Muscle layer of duodenum (tissue), 2 donors: ENCODE measurements around the gene P4HTM.

Source experiments
- H3K27ac ChIP-seq: one replicate; pipeline ENCODE4 v1.7.0; 2013; ENCODE audit warnings: mild to moderate bottlenecking, low read length
- H3K27me3 ChIP-seq: one replicate; pipeline ENCODE4 v1.7.0; 2013; ENCODE audit warnings: low read depth, mild to moderate bottlenecking, control low read depth, low read length
- H3K36me3 ChIP-seq, 2 donors: one replicate each; pipeline ENCODE4 v1.7.0; 2013; ENCODE audit warnings: low read length in 2 of 2, control low read depth in 1 of 2, mild to moderate bottlenecking in 1 of 2; ENCODE audit not compliant: insufficient read depth in 2 of 2, control insufficient read depth in 1 of 2
- H3K4me1 ChIP-seq, 2 donors: one replicate each; pipeline ENCODE4 v1.7.0; 2013; ENCODE audit warnings: low read length in 2 of 2, mild to moderate bottlenecking in 2 of 2, control low read depth in 1 of 2, moderate library complexity in 1 of 2; ENCODE audit not compliant: insufficient read depth in 2 of 2, control insufficient read depth in 1 of 2
- H3K4me3 ChIP-seq, 2 donors: one replicate each; pipeline ENCODE4 v1.7.0; 2013; ENCODE audit warnings: low read length in 2 of 2, low read depth in 1 of 2, mild to moderate bottlenecking in 1 of 2
- H3K9me3 ChIP-seq, 2 donors: one replicate each; pipeline ENCODE4 v1.7.0; 2013; ENCODE audit warnings: low read length in 2 of 2, control low read depth in 1 of 2, mild to moderate bottlenecking in 1 of 2; ENCODE audit not compliant: control insufficient read depth in 1 of 2
- donor health status: healthy.

P4HTM gene, protein sequence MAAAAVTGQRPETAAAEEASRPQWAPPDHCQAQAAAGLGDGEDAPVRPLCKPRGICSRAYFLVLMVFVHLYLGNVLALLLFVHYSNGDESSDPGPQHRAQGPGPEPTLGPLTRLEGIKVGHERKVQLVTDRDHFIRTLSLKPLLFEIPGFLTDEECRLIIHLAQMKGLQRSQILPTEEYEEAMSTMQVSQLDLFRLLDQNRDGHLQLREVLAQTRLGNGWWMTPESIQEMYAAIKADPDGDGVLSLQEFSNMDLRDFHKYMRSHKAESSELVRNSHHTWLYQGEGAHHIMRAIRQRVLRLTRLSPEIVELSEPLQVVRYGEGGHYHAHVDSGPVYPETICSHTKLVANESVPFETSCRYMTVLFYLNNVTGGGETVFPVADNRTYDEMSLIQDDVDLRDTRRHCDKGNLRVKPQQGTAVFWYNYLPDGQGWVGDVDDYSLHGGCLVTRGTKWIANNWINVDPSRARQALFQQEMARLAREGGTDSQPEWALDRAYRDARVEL

GRCh38 chr3:48989796-48990635, at the start of gene P4HTM:
Gene P4HTM, plus strand, starts transcription at chr3:48990241. Its CDS starts 16 bp downstream, at chr3:48990257.
- Histone ChIP-seq H3K9me3 (no peaks in the 10 kb centered on the region), H3K4me1 (peaks cover 15 to 23% of the 10 kb centered on the region in 2 donors), H3K4me3 (peak within 1 kb of the TSS; percentile 89 to 97), H3K27me3 (no peaks in the 10 kb centered on the region), H3K27ac (peak within 1 kb of the TSS; percentile 96), H3K36me3 (peaks cover 11 to 12% of the 10 kb centered on the region in 2 donors)

GRCh38 chr3:48945432-48945831, 44.6 kb upstream of the P4HTM start:
- Histone ChIP-seq H3K27ac (no peak overlapping the region), H3K36me3 (peaks cover 0 to 7% of the 10 kb centered on the region in 2 donors), H3K9me3 (no peaks in the 10 kb centered on the region), H3K4me1 (no peaks in the 10 kb centered on the region), H3K27me3 (no peaks in the 10 kb centered on the region), H3K4me3 (no peak overlapping the region)

DNA sequence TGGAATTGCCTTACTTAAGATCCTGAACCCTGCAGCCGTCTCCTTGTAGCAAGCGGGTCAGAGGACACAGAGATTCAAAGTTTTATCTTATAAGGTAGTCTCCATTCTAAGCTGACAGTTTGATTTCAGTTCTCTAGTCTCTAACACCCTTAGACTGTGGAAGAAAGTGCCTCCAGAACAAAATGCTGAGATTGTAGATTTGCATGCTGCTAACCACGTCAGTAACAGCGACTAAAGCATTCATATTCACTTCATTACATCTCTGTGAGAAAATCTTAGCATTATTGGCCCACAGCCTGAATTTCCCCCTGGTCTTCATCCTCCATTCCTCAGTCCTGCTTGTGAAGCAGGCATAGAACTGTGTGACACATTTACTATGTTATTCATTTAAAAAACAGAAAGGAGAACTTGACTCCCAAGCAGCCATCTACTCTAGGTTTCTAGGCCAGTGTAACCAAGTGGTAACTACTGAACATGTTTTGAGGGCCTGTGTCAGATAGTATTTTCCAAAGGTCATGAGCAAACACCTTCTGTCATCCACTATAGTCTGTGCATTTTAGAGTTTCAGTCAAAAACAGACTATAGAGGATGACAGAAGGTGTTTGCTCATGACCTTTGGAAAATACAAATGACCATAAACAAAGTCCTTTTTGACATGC, 44.0 kb upstream of the P4HTM start:
- Histone ChIP-seq H3K4me1 (no peaks in the 10 kb centered on the region), H3K27ac (no peak overlapping the region), H3K9me3 (no peaks in the 10 kb centered on the region), H3K27me3 (no peaks in the 10 kb centered on the region), H3K36me3 (peaks cover 0 to 7% of the 10 kb centered on the region in 2 donors), H3K4me3 (no peak overlapping the region)

GRCh38 chr3:48949376-48949717, 40.7 kb upstream of the P4HTM start:
- Histone ChIP-seq H3K27me3 (no peaks in the 10 kb centered on the region), H3K9me3 (no peaks in the 10 kb centered on the region), H3K4me1 (no peaks in the 10 kb centered on the region), H3K36me3 (peaks cover 0 to 7% of the 10 kb centered on the region in 2 donors), H3K27ac (peak overlapping the region; percentile 21), H3K4me3 (no peak overlapping the region)

DNA sequence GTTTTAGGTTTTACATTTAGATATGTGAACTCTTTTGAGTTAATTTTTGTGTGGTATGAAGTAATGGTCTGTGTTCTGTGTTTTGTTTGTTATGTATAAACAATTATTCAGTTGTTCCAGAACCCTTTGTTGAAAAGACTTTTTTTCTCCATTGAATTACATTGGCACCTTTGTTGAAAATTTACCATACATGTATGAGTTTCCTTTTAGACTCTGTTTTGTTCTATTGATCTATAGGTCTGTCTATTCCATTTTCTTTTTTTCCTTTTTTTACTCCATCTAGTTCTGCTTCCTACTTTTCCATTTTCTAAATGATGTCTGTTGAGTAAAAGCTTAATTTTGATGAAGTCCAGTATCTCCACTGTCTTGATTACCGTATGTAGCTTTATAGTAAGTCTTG, 40.0 kb upstream of the P4HTM start:
- peaks cover 0 to 7% of the 10 kb centered on the region in 2 donors for H3K36me3 ChIP-seq
- no peaks in the 10 kb centered on the region for H3K27me3 ChIP-seq
- no peak overlapping the region for H3K27ac ChIP-seq
- H3K4me1 ChIP-seq: no peaks in the 10 kb centered on the region
- H3K9me3 ChIP-seq: no peaks in the 10 kb centered on the region
- H3K4me3 ChIP-seq: no peak overlapping the region

DNA sequence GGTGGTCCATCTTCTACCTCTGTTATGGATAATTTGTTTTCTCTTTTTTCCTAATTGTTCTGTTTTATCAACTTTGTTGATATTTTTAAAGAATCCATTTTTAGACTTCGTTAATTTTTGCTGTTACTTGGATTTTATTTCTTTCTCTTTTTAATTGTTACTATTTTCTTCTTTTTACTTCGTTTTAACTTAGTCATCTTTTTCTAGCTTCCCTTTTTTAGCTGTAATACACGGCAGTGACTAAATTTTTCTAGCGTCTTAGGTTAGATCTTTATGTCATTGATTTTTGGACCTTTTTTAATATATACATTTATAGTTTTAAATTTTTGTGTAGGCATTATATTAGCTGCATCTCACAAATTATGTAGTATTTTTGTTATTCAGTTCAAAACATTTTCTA, 38.3 kb upstream of the P4HTM start:
- Histone ChIP-seq H3K27ac (no peak overlapping the region), H3K4me1 (no peaks in the 10 kb centered on the region), H3K36me3 (no peaks in the 10 kb centered on the region)

DNA sequence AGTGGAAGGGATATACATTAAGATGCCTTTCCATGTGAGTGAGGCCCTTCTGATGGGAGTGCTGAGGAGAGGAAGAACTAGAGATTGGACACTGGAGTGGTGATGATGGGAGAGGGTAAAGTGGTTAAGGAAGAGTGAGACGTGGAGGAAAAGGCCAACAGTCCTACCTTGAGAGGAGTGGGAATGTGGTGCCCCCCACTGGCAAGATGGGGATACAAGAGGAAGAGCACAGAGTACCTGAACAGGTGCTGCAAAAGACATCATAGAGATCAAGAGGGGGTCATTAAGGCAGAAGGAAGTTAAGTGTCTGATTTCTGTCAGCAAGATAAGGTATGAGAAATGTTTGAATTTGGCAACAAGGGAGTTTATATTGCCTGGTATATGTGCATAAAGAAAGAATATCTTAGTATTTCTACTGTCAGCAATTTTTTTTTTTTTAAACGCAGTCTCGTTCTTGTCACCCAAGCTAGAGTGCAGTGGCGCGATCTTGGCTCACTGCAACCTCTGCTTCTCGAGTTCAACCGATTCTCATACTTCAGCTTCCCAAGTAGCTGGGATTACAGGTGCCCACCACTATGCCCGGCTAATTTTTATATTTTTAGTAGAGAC, 37.4 kb upstream of the P4HTM start:
- no peaks in the 10 kb centered on the region for H3K36me3 ChIP-seq
- H3K9me3 ChIP-seq: no peaks in the 10 kb centered on the region
- no peaks in the 10 kb centered on the region for H3K27me3 ChIP-seq
- no peak overlapping the region for H3K4me3 ChIP-seq
- no peak overlapping the region for H3K27ac ChIP-seq
- H3K4me1 ChIP-seq: no peaks in the 10 kb centered on the region

More for the DNA sequence above, 38.3 kb upstream of the P4HTM start:
- H3K27me3 ChIP-seq: no peaks in the 10 kb centered on the region
- no peak overlapping the region for H3K4me3 ChIP-seq
- H3K9me3 ChIP-seq: no peaks in the 10 kb centered on the region

DNA sequence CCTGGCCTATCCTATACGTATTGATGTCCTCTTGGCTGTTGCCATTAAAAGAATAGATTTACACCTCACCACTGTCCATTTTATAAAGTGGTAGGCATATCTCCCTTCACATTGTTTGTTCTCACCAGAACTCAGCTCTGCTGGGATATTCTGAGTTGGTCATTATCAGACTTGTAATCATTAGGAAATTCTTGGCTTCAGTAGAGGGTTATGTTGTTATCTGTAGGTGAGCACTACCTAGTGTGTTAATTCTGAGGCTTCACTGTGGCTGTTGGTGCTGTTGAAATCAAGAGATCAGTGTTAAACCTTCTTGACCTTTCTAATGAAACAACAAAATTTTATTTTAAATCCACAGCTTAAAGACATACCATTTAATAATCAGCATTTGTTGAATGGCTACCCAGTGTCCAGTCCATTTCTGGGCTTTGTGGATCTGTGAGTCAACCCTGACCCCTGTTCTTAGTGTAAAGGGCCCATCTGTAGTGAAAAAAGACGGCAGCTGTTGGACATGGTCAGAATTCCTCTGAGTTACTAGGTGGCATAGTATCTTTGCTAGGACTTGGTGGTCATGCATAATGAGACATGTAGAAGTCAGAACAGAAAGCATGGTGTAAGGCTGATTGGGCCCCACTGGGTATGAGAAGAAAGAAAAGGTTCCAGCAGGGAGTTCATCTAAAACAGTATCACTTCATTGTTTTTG, 32.9 kb upstream of the P4HTM start:
- Histone ChIP-seq H3K4me3 (no peak overlapping the region), H3K27ac (no peak overlapping the region), H3K4me1 (no peaks in the 10 kb centered on the region), H3K36me3 (peaks cover 0 to 11% of the 10 kb centered on the region in 2 donors), H3K27me3 (no peaks in the 10 kb centered on the region), H3K9me3 (no peaks in the 10 kb centered on the region)

DNA sequence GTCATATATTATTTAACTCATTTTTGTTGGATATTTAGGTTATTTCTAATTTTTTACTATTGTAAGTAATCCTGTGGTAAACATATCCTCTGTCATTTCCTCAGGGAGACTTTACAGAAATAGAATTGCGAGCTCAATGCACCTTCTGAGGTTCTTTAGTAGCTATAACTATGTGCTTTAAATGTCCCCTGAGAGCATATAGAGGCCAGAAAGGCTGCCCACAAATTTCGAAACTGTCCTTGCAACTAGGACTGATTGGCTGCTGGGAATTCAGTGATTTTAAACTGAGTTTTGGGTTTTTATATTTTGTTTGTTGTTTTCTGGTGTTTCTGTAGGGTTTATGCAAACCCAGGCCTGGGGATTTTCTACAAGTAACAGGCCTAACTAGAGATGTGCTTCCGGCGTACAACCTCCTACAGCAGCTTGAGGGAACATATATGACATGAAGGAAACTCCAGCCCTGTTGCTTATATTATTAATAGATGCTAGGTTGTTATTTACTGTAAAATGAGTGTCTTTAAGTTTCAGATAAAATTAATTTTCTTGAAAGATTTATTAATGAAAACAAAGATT, 29.1 kb upstream of the P4HTM start:
- peaks cover 19 to 26% of the 10 kb centered on the region in 2 donors for H3K36me3 ChIP-seq

DNA sequence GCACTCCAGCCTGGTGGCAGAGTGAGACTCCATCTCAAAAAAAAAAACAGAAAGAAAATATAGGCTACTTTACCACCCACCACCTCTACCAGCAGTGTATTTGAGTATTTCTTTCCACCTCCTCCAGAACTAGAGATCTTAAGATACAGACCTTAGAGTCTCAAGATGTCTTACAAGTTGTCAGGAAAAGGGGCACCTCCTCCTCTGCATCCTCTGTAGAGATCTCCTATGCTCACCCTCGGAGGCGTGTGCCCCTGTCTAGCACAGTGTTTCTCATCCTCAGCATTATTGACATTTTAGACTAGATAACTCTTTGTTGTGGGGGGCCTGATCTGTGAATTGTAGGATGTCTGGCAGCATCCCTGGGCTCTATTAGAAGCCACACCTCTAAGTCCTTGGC, 27.7 kb upstream of the P4HTM start:
- Histone ChIP-seq H3K36me3 (peaks cover 33 to 40% of the 10 kb centered on the region in 2 donors), H3K27ac (no peak overlapping the region), H3K4me3 (no peak overlapping the region), H3K27me3 (no peaks in the 10 kb centered on the region), H3K4me1 (no peaks in the 10 kb centered on the region), H3K9me3 (no peaks in the 10 kb centered on the region)

More for the DNA sequence above, 29.1 kb upstream of the P4HTM start:
- H3K4me1 ChIP-seq: no peaks in the 10 kb centered on the region
- H3K4me3 ChIP-seq: no peak overlapping the region
- H3K9me3 ChIP-seq: no peaks in the 10 kb centered on the region
- no peak overlapping the region for H3K27ac ChIP-seq
- no peaks in the 10 kb centered on the region for H3K27me3 ChIP-seq
